ENCODE results near the gene FOXRED2. TPM values are rescaled to one million over a fixed set of nuclear protein-coding genes. Genes with fewer than 3 reads are reported as not detected.

FOXRED2 gene
- polyA plus RNA-seq, 1 of the 3 experiments (the other 2 are of a cell fraction), result 7.9 TPM

DNA sequence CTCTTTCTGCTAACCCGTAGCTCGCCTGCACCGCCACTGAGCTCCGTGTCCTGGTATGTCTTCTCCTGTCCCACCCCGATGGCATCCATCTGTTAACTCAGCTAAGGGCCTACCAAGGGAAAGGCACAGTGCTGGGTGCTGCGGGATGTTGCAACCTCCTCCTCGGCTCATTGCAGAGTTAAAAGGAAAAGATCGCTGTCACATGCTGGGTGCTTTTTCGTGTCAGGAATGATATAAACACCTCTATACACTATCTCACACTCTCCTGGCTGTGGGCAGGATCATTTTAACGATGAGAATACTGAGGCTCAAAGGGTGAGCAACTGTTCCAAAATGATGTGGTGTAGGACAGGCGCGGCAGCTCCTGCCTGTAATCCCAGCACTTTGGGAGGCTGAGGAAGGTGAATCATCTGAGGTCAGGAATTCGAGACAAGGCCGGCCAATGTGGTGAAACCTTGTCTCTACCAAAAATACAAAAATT, 35.5 kb downstream of the FOXRED2 start:
- ChIA-PET CTCF (interaction anchor here (1.1 to 16.8 kb wide), 19 partner anchors 10 to 194 kb away, joined by 3 to 329 read pairs (median 7); partner anchors contain the start of gene TXN2), POLR2A (interaction anchor here (0.8 to 2.7 kb wide), 2 partner anchors 16 to 171 kb away, joined by 4 to 10 read pairs; no protein-coding TSS in a partner anchor)
- Histone ChIP-seq H3K36me3 (replicated peaks in 1 of 2; ENCODE audit: control insufficient read depth in 1 of 2, insufficient read depth in 2 of 2, low read length in 1 of 2) (peaks cover 20 to 23% of the 10 kb centered on the region in 2 experiments), H3K9ac (no peak overlapping the region), H3K9me3 (no peaks in the 10 kb centered on the region), H3K4me3 (ENCODE audit: low read depth in 2 of 2, low read length in 1 of 2) (no peak overlapping the region), H3F3A (replicated peaks; ENCODE audit: insufficient read depth) (peaks cover 35% of the 10 kb centered on the region), H4K20me1 (ENCODE audit: insufficient read depth) (no peaks in the 10 kb centered on the region), H2AFZ (ENCODE audit: low read depth) (no peak overlapping the region), H3K9me2 (no peaks in the 10 kb centered on the region), H3K27me3 (ENCODE audit: insufficient read depth) (no peaks in the 10 kb centered on the region), H3K4me2 (no peak overlapping the region), H3K4me1 (ENCODE audit: control insufficient read depth in 1 of 2, insufficient read depth in 2 of 2, low read depth in 1 of 2, low read length in 1 of 2) (peaks cover 3 to 35% of the 10 kb centered on the region in 2 experiments; a peak in 3 of 4 replicates), H3K27ac (ENCODE audit: low read depth in 2 of 2, low read length in 1 of 2) (0 out of 4 replicates have a peak overlapping the region, but pooled peaks of 1 of the 2 experiments have one; percentile 24), H3K79me2 (ENCODE audit: insufficient read depth) (peaks cover 30% of the 10 kb centered on the region)
- DNase-seq, result no peak
- TF ChIP-seq SIN3A (IDR thresholded peaks at IDR 0.05; ENCODE audit: borderline replicate concordance, low read depth, low read length) (no peak), EP300 (IDR thresholded peaks at IDR 0.05; ENCODE audit: borderline replicate concordance in 1 of 2, low read depth in 1 of 2, low read length in 1 of 2) (no peak), MXI1 (IDR thresholded peaks at IDR 0.05; ENCODE audit: low read depth, low read length) (no peak), TCF12 (IDR thresholded peaks at IDR 0.05) (no peak)
- TF ChIP-seq, protein P1, sequence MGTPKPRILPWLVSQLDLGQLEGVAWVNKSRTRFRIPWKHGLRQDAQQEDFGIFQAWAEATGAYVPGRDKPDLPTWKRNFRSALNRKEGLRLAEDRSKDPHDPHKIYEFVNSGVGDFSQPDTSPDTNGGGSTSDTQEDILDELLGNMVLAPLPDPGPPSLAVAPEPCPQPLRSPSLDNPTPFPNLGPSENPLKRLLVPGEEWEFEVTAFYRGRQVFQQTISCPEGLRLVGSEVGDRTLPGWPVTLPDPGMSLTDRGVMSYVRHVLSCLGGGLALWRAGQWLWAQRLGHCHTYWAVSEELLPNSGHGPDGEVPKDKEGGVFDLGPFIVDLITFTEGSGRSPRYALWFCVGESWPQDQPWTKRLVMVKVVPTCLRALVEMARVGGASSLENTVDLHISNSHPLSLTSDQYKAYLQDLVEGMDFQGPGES (IDR thresholded peaks at IDR 0.05; ENCODE audit: low read depth, low read length), result no peak
- 82% methylated on average over 14 of the region's 14 CpGs for WGBS (ENCODE audit: low lambda C conversion rate)

DNA sequence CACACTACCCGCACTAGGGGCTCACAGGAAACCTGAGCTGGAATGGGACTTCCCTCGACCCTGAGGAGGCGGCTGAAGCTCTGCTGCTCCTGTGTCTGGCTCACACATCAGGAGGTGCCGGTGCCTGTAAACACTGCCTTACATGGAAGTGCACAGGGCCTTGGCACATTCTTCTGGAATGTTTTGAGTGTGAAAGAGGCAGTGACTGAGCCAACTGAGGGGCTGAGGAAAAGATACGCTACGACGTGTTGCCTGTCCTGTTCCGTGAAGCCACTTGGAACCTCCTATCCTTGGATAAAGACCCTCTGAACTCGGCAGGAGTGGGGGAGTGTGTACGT, 35.9 kb downstream of the FOXRED2 start:
- Histone ChIP-seq H3K9ac (no peak overlapping the region), H3F3A (replicated peaks; ENCODE audit: insufficient read depth) (peaks cover 39% of the 10 kb centered on the region), H3K9me3 (no peaks in the 10 kb centered on the region), H3K27me3 (ENCODE audit: insufficient read depth) (no peaks in the 10 kb centered on the region), H3K36me3 (replicated peaks in 1 of 2; ENCODE audit: control insufficient read depth in 1 of 2, insufficient read depth in 2 of 2, low read length in 1 of 2) (peaks cover 16 to 21% of the 10 kb centered on the region in 2 experiments), H3K4me2 (no peak overlapping the region), H3K4me1 (ENCODE audit: control insufficient read depth in 1 of 2, insufficient read depth in 2 of 2, low read depth in 1 of 2, low read length in 1 of 2) (peaks cover 3 to 39% of the 10 kb centered on the region in 2 experiments; a peak in 3 of 4 replicates), H2AFZ (ENCODE audit: low read depth) (no peak overlapping the region), H3K79me2 (ENCODE audit: insufficient read depth) (peaks cover 31% of the 10 kb centered on the region), H3K4me3 (ENCODE audit: low read depth in 2 of 2, low read length in 1 of 2) (no peak overlapping the region), H3K9me2 (no peaks in the 10 kb centered on the region), H4K20me1 (ENCODE audit: insufficient read depth) (no peaks in the 10 kb centered on the region), H3K27ac (ENCODE audit: low read depth in 2 of 2, low read length in 1 of 2) (0 out of 4 replicates have a peak overlapping the region, but pooled peaks of 1 of the 2 experiments have one; percentile 24)
- ChIA-PET CTCF (interaction anchor here (0.8 to 16.8 kb wide), 22 partner anchors 9 to 193 kb away, joined by 3 to 329 read pairs (median 6); partner anchors contain the start of gene TXN2), POLR2A (interaction anchor here (0.8 to 2.7 kb wide), 2 partner anchors 15 to 171 kb away, joined by 4 to 10 read pairs; no protein-coding TSS in a partner anchor)
- TF ChIP-seq TAF1 (IDR thresholded peaks at IDR 0.05; ENCODE audit: borderline replicate concordance, low read depth, low read length) (no peak), MEF2A (IDR thresholded peaks at IDR 0.05; ENCODE audit: borderline replicate concordance, low read depth) (no peak), TCF12 (IDR thresholded peaks at IDR 0.05) (no peak), FOSL2 (IDR thresholded peaks at IDR 0.05; ENCODE audit: borderline replicate concordance, low read depth) (no peak), EZH2phosphoT487 (IDR thresholded peaks at IDR 0.05; ENCODE audit: borderline replicate concordance, low read depth) (no peak), MXI1 (IDR thresholded peaks at IDR 0.05; ENCODE audit: low read depth, low read length) (no peak), GABPA (IDR thresholded peaks at IDR 0.05; ENCODE audit: low read depth) (no peak), SIN3A (IDR thresholded peaks at IDR 0.05; ENCODE audit: borderline replicate concordance, low read depth, low read length) (no peak), RXRA (IDR thresholded peaks at IDR 0.05; ENCODE audit: borderline replicate concordance, low read depth) (no peak)
- TF ChIP-seq, protein P1 (IDR thresholded peaks at IDR 0.05; ENCODE audit: low read depth, low read length), result no peak
- TF ChIP-seq, protein P2, sequence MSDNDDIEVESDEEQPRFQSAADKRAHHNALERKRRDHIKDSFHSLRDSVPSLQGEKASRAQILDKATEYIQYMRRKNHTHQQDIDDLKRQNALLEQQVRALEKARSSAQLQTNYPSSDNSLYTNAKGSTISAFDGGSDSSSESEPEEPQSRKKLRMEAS (IDR thresholded peaks at IDR 0.05; ENCODE audit: low read depth), result no peak
- TF ChIP-seq, protein P3, sequence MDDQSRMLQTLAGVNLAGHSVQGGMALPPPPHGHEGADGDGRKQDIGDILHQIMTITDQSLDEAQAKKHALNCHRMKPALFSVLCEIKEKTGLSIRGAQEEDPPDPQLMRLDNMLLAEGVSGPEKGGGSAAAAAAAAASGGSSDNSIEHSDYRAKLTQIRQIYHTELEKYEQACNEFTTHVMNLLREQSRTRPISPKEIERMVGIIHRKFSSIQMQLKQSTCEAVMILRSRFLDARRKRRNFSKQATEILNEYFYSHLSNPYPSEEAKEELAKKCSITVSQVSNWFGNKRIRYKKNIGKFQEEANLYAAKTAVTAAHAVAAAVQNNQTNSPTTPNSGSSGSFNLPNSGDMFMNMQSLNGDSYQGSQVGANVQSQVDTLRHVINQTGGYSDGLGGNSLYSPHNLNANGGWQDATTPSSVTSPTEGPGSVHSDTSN (IDR thresholded peaks at IDR 0.05), result no peak
- DNase-seq, result no peak
- WGBS (ENCODE audit: low lambda C conversion rate), result 85% methylated on average over 10 of the region's 10 CpGs

Data from SK-N-SH (cell line).